T-helper 2 cell treated with Interferon-gamma antibody and Interleukin-4, amounts not matched to agents 5 μg/mL and 100 μg/mL, for 36 hours (primary cell): ENCODE measurements around the gene POLD1.

Source experiments
- DNase-seq: peaks from one replicate; pipeline ENCODE4 v3.0.0; 2021; ENCODE audit warnings: low spot score
- H3K27ac Mint-ChIP-seq: one replicate; pipeline ENCODE4 v1.8.0; 2021; ENCODE audit warnings: mild to moderate bottlenecking, mixed read lengths
- H3K27me3 Mint-ChIP-seq: one replicate; pipeline ENCODE4 v1.8.0; 2021; ENCODE audit warnings: low read depth, mixed read lengths
- H3K36me3 Mint-ChIP-seq: one replicate; pipeline ENCODE4 v1.8.0; 2021; ENCODE audit warnings: low read depth, mixed read lengths
- H3K4me1 Mint-ChIP-seq: one replicate; pipeline ENCODE4 v1.8.0; 2021; ENCODE audit warnings: low read depth, mixed read lengths
- H3K4me3 Mint-ChIP-seq: one replicate; pipeline ENCODE4 v1.8.0; 2022; ENCODE audit warnings: mild to moderate bottlenecking, moderate library complexity, mixed read lengths
- H3K9me3 Mint-ChIP-seq: one replicate; pipeline ENCODE4 v1.8.0; 2021; ENCODE audit warnings: mixed read lengths

Gene POLD1

GRCh38 chr19:50393589-50393988, 9.4 kb downstream of the POLD1 start:
- Mint-ChIP-seq H3K4me1 (no peaks in the 10 kb centered on the region), H3K27me3 (no peaks in the 10 kb centered on the region), H3K27ac (no peak overlapping the region), H3K4me3 (no peak overlapping the region), H3K9me3 (no peaks in the 10 kb centered on the region), H3K36me3 (peaks cover 34% of the 10 kb centered on the region)
- no peak for DNase-seq

- no peak overlapping the region for H3K27ac Mint-ChIP-seq
- H3K36me3 Mint-ChIP-seq, result peaks cover 35% of the 10 kb centered on the region
- H3K4me1 Mint-ChIP-seq, result no peaks in the 10 kb centered on the region
- no peaks in the 10 kb centered on the region for H3K9me3 Mint-ChIP-seq
- H3K4me3 Mint-ChIP-seq, result no peak overlapping the region
- no peak for DNase-seq
- H3K27me3 Mint-ChIP-seq, result no peaks in the 10 kb centered on the region
Measured at GRCh38 chr19:50394017-50394416, 9.9 kb downstream of the POLD1 start.

GRCh38 chr19:50398675-50399367, 14.7 kb downstream of the POLD1 start:
- no peaks in the 10 kb centered on the region for H3K27me3 Mint-ChIP-seq
- no peak for DNase-seq
- no peak overlapping the region for H3K4me3 Mint-ChIP-seq
- no peak overlapping the region for H3K27ac Mint-ChIP-seq
- no peaks in the 10 kb centered on the region for H3K9me3 Mint-ChIP-seq
- H3K4me1 Mint-ChIP-seq, result no peaks in the 10 kb centered on the region
- peaks cover 23% of the 10 kb centered on the region for H3K36me3 Mint-ChIP-seq

GRCh38 chr19:50399368-50399745, 15.2 kb downstream of the POLD1 start:
- peaks cover 19% of the 10 kb centered on the region for H3K36me3 Mint-ChIP-seq
- no peaks in the 10 kb centered on the region for H3K4me1 Mint-ChIP-seq
- H3K9me3 Mint-ChIP-seq, result no peaks in the 10 kb centered on the region
- no peak overlapping the region for H3K27ac Mint-ChIP-seq
- no peak overlapping the region for H3K4me3 Mint-ChIP-seq
- H3K27me3 Mint-ChIP-seq, result no peaks in the 10 kb centered on the region
- DNase-seq, result no peak

- DNase-seq, result no peak
- H3K27me3 Mint-ChIP-seq, result no peaks in the 10 kb centered on the region
- peaks cover 26% of the 10 kb centered on the region for H3K36me3 Mint-ChIP-seq
- no peak overlapping the region for H3K27ac Mint-ChIP-seq
- no peaks in the 10 kb centered on the region for H3K4me1 Mint-ChIP-seq
- H3K4me3 Mint-ChIP-seq, result no peak overlapping the region
- no peaks in the 10 kb centered on the region for H3K9me3 Mint-ChIP-seq
Measured at GRCh38 chr19:50401605-50402450, 17.7 kb downstream of the POLD1 start.

- Mint-ChIP-seq H3K27me3 (no peaks in the 10 kb centered on the region), H3K4me3 (no peak overlapping the region), H3K36me3 (peaks cover 28% of the 10 kb centered on the region), H3K9me3 (no peaks in the 10 kb centered on the region), H3K27ac (no peak overlapping the region), H3K4me1 (no peaks in the 10 kb centered on the region)
- DNase-seq, result no peak
Measured at GRCh38 chr19:50402544-50403301, 18.6 kb downstream of the POLD1 start.

GRCh38 chr19:50406156-50406820, 22.1 kb downstream of the POLD1 start:
- Mint-ChIP-seq H3K4me1 (no peaks in the 10 kb centered on the region), H3K9me3 (no peaks in the 10 kb centered on the region), H3K27ac (peak overlapping the region; percentile 38), H3K27me3 (no peaks in the 10 kb centered on the region), H3K36me3 (peaks cover 25% of the 10 kb centered on the region), H3K4me3 (no peak overlapping the region)
- no peak for DNase-seq

GRCh38 chr19:50406829-50407228, 22.7 kb downstream of the POLD1 start:
- H3K27ac Mint-ChIP-seq, result no peak overlapping the region
- no peak for DNase-seq
- peaks cover 24% of the 10 kb centered on the region for H3K36me3 Mint-ChIP-seq
- H3K27me3 Mint-ChIP-seq, result no peaks in the 10 kb centered on the region
- no peak overlapping the region for H3K4me3 Mint-ChIP-seq
- no peaks in the 10 kb centered on the region for H3K4me1 Mint-ChIP-seq
- H3K9me3 Mint-ChIP-seq, result no peaks in the 10 kb centered on the region

GRCh38 chr19:50409347-50409746, 25.2 kb downstream of the POLD1 start:
- H3K27me3 Mint-ChIP-seq, result no peaks in the 10 kb centered on the region
- no peaks in the 10 kb centered on the region for H3K4me1 Mint-ChIP-seq
- H3K36me3 Mint-ChIP-seq, result peaks cover 27% of the 10 kb centered on the region
- no peak overlapping the region for H3K27ac Mint-ChIP-seq
- DNase-seq, result no peak
- no peak overlapping the region for H3K4me3 Mint-ChIP-seq
- H3K9me3 Mint-ChIP-seq, result no peaks in the 10 kb centered on the region

- Mint-ChIP-seq H3K4me3 (no peak overlapping the region), H3K9me3 (no peaks in the 10 kb centered on the region), H3K27ac (no peak overlapping the region), H3K36me3 (peaks cover 31% of the 10 kb centered on the region), H3K4me1 (no peaks in the 10 kb centered on the region), H3K27me3 (no peaks in the 10 kb centered on the region)
- DNase-seq, result no peak
Measured at GRCh38 chr19:50410109-50410508, 26.0 kb downstream of the POLD1 start.

GRCh38 chr19:50412419-50412818, 28.3 kb downstream of the POLD1 start:
- Mint-ChIP-seq H3K4me1 (no peaks in the 10 kb centered on the region), H3K27me3 (no peaks in the 10 kb centered on the region), H3K9me3 (no peaks in the 10 kb centered on the region), H3K36me3 (peaks cover 19% of the 10 kb centered on the region), H3K4me3 (no peak overlapping the region), H3K27ac (no peak overlapping the region)
- DNase-seq, result no peak

GRCh38 chr19:50413096-50413495, 28.9 kb downstream of the POLD1 start:
- H3K27me3 Mint-ChIP-seq, result no peaks in the 10 kb centered on the region
- H3K4me3 Mint-ChIP-seq, result no peak overlapping the region
- H3K36me3 Mint-ChIP-seq, result peaks cover 19% of the 10 kb centered on the region
- no peaks in the 10 kb centered on the region for H3K4me1 Mint-ChIP-seq
- no peak for DNase-seq
- no peak overlapping the region for H3K27ac Mint-ChIP-seq
- no peaks in the 10 kb centered on the region for H3K9me3 Mint-ChIP-seq

- Mint-ChIP-seq H3K9me3 (no peaks in the 10 kb centered on the region), H3K36me3 (peaks cover 19% of the 10 kb centered on the region), H3K27ac (no peak overlapping the region), H3K27me3 (no peaks in the 10 kb centered on the region), H3K4me1 (no peaks in the 10 kb centered on the region), H3K4me3 (no peak overlapping the region)
- DNase-seq, result no peak
Measured at GRCh38 chr19:50413531-50413930, 29.4 kb downstream of the POLD1 start.
